Measurements from ENCODE around the gene MAP3K2.
A peak's percentile ranks its signal among the peaks of the same experiment; 100 is the strongest.
"Not testable (repeated sequence)": the region's sequence is repeated elsewhere in the genome, so short reads cannot be mapped to it uniquely, and the experiment has no call there.

Gene MAP3K2

DNA sequence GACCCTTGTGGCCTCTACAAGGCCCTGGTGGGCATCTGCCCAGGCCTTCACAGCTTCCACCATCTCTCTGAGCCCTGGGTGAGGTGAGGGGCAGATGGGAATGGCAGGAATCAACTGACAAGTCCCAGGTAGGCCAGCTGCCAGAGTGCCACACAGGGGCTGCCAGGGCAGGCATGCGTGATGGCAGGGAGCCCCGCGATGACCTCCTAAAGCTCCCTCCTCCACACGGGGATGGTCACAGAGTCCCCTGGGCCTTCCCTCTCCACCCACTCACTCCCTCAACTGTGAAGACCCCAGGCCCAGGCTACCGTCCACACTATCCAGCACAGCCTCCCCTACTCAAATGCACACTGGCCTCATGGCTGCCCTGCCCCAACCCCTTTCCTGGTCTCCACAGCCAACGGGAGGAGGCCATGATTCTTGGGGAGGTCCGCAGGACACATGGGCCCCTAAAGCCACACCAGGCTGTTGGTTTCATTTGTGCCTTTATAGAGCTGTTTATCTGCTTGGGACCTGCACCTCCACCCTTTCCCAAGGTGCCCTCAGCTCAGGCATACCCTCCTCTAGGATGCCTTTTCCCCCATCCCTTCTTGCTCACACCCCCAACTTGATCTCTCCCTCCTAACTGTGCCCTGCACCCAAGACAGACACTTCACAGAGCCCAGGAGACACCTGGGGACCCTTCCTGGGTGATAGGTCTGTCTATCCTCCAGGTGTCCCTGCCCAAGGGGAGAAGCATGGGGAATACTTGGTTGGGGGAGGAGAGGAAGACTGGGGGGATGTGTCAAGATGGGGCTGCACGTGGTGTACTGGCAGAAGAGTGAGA, 32.5 kb upstream of the MAP3K2 start:
- DNase-seq = no peak

DNA sequence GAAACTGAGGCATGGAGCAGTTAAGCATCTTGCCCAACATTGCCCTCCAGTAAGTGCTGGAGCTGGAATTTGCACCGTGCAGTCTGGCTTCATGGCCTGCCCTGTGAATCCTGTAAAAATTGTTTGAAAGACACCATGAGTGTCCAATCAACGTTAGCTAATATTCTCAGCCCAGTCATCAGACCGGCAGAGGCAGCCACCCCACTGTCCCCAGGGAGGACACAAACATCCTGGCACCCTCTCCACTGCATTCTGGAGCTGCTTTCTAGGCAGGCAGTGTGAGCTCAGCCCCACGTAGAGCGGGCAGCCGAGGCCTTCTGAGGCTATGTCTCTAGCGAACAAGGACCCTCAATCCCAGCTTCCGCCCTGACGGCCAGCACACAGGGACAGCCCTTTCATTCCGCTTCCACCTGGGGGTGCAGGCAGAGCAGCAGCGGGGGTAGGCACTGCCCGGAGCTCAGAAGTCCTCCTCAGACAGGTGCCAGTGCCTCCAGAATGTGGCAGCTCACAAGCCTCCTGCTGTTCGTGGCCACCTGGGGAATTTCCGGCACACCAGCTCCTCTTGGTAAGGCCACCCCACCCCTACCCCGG, 31.8 kb upstream of the MAP3K2 start:
- no peak for DNase-seq

DNA sequence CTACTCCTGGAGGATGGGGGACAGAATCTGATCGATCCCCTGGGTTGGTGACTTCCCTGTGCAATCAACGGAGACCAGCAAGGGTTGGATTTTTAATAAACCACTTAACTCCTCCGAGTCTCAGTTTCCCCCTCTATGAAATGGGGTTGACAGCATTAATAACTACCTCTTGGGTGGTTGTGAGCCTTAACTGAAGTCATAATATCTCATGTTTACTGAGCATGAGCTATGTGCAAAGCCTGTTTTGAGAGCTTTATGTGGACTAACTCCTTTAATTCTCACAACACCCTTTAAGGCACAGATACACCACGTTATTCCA, 31.3 kb upstream of the MAP3K2 start:
- no peak for DNase-seq

DNA sequence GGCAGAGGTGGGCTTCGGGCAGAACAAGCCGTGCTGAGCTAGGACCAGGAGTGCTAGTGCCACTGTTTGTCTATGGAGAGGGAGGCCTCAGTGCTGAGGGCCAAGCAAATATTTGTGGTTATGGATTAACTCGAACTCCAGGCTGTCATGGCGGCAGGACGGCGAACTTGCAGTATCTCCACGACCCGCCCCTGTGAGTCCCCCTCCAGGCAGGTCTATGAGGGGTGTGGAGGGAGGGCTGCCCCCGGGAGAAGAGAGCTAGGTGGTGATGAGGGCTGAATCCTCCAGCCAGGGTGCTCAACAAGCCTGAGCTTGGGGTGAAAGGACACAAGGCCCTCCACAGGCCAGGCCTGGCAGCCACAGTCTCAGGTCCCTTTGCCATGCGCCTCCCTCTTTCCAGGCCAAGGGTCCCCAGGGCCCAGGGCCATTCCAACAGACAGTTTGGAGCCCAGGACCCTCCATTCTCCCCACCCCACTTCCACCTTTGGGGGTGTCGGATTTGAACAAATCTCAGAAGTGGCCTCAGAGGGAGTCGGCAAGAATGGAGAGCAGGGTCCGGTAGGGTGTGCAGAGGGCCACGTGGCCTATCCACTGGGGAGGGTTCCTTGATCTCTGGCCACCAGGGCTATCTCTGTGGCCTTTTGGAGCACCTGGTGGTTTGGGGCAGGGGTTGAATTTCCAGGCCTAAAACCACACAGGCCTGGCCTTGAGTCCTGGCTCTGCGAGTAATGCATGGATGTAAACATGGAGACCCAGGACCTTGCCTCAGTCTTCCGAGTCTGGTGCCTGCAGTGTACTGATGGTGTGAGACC, 30.7 kb upstream of the MAP3K2 start, which contains the start of gene PROC:
Gene PROC, plus strand, starts transcription at position 128 of the 812 bp plus-strand sequence. CDS start 1,516 bp downstream, outside the sequence.
- no peak for DNase-seq

DNA sequence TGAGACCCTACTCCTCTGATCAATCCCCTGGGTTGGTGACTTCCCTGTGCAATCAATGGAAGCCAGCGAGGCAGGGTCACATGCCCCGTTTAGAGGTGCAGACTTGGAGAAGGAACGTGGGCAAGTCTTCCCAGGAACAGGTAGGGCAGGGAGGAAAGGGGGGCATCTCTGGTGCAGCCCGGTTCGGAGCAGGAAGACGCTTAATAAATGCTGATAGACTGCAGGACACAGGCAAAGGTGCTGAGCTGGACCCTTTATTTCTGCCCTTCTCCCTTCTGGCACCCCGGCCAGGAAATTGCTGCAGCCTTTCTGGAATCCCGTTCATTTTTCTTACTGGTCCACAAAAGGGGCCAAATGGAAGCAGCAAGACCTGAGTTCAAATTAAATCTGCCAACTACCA, 29.6 kb upstream of the MAP3K2 start:
- no peak for DNase-seq

DNA sequence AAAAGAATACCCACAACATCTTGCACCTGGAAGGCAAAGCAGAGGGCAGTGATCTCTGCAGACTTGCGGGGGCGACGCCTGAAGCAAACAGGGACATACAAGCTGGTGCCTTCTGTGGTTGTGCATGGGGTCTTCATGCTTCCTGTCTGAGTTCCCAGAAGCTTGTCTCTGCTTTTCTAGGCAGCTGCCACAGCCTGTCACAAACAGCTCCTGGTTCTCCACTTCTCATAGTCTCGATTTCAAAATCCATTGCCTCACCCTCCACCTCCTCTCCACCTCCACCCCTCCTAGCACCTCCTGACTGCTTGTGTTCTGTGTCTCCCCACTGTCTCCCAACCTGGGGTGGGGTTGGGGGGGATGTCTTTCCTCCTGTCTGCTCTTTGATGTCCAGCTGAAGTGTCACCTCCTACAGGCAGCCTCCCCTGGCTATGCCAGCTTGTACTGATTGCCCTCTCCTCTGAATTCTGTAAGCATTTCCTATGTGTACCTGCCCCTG, 28.8 kb upstream of the MAP3K2 start:
- DNase-seq = no peak

- no peak for DNase-seq
Measured at GRCh38 chr2:127415593-127416505, 28.1 kb upstream of the MAP3K2 start.

DNA sequence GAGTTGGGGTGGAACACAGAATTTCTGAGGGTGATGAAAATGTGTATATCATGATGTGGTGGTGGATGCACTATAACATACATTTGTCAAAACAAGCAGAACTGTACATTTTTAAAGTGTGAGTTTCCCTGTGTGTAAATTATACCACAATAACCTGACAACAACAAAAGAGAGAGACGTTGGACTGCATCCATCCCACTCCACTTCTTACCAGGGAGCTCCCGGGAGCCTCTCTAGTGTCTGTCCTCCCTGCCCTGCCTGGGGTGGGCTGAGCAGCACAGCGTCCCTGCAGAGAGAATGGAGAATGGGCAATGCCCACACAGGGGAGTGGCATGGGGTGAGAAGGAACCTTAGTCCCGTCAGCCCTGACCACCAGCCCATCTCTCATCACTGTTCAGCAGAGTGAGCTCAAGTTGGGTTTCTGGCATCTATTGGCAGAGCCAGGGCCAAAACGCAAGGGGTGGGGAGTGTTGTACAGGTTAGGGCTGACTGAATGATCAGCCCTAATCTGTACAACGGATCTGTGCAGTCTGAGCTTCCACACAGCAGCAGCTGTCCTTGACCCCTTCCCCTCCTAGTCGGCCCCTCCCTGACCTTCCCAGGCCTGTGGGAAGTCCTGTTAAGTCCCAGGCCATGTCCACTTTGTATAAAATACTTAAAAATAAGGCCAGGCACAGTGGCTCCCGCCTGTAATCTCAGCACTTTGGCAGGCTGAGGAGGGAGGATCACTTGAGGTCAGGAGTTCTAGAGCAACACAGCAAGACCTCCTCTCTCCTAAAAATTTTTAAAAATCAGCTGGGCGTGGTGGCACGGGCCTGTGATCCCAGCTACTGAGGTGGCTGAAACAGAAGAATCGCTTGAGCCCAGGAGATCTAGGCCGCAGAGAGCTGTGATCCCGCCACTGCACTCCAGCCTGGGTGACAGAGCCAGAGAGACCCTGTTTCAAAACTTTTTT, 27.1 kb upstream of the MAP3K2 start:
- DNase-seq = no peak

GRCh38 chr2:127413782-127414637, 26.2 kb upstream of the MAP3K2 start:
- DNase-seq = no peak

- DNase-seq = no peak
Measured at GRCh38 chr2:127413200-127413599, 25.4 kb upstream of the MAP3K2 start.

GRCh38 chr2:127411653-127412369, 24.0 kb upstream of the MAP3K2 start:
- no peak for DNase-seq

DNA sequence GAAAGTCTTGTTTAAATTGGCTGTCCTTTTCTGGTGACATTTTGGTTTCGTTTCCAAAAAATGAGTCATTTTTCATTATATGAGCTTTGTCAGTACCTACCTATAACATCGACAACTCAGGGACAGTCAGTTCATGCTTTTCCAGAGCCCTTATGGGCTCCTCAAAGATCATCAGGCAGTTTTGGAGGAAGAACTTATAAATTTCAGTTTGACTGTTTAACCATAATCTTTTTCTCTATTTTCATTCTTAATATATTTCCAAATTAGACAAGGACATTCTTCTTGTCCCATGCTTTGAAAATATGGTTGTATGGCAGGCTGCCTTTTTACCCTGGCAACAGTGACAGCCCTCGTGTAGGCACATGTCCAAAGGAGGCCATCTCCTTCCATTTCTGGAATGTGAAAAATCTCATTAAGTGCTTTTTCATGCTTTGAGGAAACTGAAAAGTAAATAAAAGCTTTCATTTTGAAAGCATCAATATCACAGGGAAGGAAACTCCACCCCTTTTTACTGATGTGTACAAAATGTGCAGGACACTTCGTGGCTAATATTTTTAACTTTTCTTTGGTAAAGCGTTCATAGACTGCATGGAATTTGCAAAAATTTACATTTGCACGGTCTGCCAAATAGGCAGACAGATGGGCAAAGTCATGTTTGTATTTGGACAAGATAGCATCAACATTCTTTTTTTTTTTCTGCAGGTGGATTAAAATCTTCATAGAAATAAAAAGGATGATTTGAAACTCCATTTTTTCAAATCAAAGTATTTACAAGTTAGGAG, 23.3 kb upstream of the MAP3K2 start:
- DNase-seq = no peak

- DNase-seq = not testable (repeated sequence)
Measured at GRCh38 chr2:127409716-127410115, 21.9 kb upstream of the MAP3K2 start.

- no peak for DNase-seq
Measured at GRCh38 chr2:127408807-127409099, 21.0 kb upstream of the MAP3K2 start.

- peak; percentile 50 for DNase-seq
Measured at GRCh38 chr2:127408004-127408806, 20.4 kb upstream of the MAP3K2 start.

DNA sequence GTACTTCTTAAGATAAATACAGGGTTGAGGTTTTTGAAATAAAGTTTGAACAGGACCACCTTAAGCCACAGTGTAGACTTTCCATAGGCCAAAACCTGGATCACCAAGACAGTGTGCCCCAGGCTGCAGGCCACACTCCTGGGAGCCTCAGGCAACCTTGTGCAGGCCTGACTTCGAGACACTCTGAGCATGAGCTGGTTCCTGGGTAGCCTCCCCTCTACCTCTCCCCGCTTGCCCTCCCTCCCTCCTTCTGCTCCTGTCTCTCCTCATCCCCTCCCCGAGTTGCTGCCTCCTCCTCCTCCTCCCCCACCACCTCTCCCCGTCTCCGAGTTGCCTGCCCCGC, 19.9 kb upstream of the MAP3K2 start:
- no peak for DNase-seq

DNA sequence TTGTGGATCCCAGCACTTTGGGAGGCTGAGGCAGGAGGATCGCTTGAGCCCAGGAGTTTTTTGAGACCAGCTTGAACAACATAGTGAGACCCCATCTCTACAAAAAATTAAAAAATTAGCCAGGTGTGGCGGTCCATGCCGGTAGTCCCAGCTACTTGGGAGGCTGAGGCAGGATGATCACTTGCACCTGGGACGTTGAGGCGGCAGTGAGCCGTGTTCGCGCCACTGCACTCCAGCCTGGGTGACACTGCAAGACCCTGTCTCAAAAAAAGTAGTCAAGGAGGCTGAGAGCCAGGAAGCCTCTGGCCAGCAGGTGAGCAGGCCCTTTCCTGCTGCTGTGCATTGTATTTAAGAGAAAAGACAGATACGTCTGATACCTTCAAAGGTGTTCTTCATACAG, 19.3 kb upstream of the MAP3K2 start:
- no peak for DNase-seq

DNA sequence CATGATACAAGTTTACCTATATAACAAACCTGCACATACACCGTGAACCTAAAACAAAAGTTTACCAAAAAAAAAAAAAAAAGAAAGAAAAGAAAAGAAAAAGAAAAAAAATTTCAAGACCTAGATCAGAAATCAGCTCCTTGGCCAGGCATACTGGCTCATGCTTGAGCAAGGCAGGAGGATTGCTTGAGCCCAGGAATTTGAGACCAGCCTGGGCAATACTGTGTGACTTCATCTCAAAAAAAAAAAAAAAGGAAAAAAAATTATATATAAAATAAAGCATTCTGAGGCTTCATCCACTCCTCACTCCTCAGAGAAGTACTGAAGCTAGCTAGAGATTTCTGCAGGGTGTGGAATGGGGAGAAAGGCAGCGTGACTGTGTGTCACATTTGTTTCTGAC, 18.7 kb upstream of the MAP3K2 start:
- DNase-seq = no peak
